Stimulated activated CD4-positive, alpha-beta T cell treated with anti-CD3 and anti-CD28 coated beads, Interleukin-1b, Interleukin-23, amount 100 ng/mL, for 4 hours (primary cell): ENCODE data around the gene TMEM176A.
"Not testable (repeated sequence)": the region's sequence is repeated elsewhere in the genome, so short reads cannot be mapped to it uniquely, and the experiment has no call there.

Experiments used
- DNase-seq, 2 donors: peaks; one replicate each; pipeline ENCODE4 v3.0.0-alpha.2; 2020; ENCODE audit warnings: low read depth in 2 of 2

Gene TMEM176A

DNA sequence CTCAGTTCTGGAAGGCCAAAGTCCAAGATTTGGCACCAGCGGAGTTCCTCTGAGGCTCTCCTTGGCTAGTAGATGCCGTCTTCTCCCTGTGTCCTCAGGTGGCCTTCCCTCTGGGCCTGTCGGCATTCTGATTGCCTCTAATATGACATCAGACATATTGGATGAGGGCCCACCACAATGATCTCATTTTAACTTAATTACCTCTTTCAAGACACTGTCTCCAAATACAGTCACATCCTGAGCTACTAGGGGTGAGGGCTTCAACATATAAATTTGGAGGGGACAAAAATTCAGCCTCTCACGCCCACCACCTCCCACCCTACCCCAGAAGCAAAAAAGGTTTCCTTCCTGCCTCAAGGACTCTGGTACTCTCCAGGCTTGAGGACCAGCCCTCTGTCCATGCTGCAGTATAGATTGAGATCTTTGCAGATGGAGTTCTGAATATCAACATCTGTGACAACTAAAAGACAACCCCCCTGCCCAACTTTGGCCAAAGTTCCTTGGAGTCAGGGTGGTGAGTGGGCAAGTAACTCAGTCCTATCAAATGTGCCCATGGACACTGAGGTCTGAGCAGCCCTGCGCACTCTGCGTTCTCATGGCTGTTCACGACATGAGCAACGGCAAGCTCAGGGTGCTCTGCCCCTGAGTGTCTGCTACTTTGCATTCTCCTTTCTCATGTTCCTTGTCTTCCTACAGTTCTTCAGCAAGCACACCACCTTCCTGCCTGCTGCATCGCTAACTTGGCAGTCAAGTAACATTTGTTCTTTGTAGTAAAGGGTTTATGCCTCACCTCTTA, 11.9 kb upstream of the TMEM176A start:
- no peak for DNase-seq

DNA sequence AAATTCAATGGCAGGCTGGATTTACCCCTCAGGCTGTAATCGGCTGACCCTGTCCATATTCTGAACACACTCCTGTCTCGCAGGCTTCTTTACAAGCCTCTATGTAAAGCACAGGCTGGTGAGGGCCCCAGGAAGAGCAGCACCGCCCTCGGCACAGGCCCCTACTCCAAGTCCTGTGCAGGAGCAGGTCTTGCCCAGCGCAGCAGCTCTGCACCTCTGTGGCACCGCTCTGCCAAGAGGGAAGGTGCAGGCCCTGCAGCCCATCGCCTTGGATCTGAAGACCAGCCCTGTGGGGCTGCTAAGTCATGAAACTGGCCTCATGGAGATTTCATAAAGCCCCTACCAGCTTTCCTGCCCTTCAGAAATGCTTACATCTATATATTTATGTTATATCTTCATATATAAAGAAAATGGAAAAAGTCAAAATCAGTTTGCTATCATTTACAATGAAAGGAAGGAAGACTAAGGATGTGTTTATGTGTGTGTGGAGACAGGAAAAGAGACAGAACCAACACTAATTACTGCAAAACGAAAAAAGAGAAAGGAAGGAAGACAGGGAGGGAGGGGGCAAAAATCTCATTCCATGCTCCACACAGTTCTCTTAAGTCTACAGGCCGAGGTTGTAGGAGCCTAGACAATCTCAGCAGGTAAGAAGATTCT, 10.0 kb upstream of the TMEM176A start:
- DNase-seq = no peak

DNA sequence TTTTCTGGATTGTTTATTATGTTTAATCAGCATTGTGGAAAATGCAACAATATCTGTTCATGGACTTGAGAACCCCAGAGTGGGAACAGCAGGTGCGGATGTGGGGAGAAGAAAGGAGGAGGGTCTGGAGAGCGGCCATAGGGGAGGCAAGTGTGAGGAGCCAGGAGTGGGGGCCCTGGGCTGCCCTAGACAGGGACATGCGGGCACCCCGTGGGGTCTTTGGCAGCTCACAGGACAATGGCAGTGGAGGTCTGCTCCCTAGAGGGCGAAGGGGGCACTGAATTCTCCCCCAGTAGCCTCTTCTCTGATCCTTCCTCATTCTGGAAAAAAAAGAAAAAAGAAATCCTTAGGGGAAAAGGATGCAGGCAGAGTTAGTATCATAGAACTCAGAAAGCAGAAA, 9.3 kb upstream of the TMEM176A start:
- DNase-seq = no peak

DNA sequence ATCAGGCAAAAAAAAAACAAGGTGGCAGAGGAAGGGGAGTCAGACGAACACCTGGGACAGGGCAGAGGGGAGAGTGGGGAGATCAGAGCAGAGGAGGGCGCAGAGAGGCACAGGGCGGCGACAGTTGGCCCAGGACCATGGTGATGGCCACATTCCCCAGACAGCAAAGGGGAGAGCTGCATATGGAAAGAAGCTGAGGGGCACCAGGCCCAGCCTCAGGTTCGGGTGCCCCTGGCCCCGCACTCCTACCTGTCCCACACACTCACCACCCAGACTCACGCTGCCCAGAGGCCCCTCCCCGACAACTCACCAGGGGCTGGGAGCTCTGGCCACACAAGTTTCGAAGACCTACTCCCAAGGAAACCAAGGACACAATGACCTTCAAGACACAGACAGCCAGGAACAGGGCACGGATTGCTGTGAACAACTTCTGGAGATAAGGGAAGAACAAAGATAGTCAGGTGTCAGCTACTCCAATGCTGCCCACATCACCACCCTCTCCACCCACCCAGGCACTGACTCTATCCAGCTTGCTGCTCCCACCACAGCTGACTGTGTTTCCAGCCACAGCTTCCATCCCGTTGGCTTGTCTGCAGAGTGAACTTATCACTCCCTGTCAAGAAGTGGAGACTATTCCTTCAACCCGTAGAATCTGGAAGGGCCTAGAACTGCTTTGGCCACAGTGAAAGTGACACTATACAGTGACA, 8.7 kb upstream of the TMEM176A start:
- DNase-seq = no peak

DNA sequence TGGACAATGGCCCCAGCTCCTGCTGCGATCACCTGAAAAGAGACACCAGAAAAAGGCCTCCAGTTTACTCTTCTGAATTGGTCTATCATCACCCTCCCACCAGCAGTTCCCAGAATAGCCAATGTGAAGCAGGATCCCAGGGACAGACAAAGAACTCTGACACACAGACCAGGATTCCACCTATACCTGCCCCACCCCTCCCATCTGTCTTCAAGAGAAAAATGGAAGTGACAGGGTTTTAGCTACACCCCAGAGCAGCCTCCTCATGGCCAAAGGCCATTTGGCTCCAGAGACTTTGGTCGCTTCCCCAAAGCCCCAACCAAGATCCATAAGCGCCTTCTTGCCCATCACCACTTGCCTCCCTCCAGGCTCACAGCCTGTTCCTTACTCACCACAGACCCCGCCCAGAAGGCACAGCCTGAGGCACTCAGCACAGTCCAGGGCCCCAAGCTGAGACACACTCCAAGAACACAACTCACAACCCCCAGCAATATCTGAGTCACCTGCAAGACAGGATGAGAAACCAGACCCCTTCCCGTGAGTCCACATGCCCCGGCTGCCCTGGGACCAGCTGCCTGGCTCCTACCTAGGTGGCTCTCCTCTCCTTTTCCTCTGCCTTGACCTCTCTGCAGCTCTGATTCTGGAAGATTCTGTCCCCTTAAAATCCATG, 6.9 kb upstream of the TMEM176A start:
- DNase-seq = no peak

DNA sequence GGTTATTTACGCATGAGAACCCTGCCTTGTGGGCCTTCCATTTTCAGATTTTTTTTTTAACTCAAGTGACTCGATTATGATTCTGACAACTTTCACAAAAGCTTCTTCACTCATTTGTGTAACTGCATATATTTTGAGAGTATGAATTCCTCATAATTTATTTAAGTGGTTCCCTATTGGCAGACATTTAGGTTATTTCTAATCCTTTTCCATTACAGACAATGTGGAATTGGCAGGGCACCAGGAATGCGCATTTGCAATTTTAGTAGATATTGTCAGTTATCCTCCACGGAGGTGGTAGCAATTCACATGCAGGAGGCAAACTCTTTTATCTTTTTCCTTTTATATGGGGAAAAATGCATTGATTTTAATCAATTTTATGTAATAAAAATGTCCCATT, 2.9 kb upstream of the TMEM176A start:
- no peak for DNase-seq

DNA sequence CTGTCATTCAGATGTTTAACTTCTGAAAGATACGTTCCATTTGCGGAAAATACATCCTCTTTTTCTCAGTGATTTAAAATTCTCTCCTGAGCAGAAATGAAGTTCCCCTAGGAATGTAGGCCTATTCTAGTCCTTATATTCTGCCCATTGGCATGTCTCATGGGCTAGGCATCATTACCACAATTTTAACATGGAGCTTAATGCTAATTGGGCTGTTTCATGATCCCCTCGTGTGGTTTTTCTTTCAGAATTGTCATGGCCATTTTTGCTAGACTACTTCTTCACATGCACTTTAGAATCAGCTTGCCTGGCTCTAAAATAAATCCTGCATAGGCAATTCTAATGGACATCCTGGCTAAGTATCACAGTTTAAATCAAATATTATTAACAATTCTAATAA, 1.4 kb upstream of the TMEM176A start:
- DNase-seq = no peak

DNA sequence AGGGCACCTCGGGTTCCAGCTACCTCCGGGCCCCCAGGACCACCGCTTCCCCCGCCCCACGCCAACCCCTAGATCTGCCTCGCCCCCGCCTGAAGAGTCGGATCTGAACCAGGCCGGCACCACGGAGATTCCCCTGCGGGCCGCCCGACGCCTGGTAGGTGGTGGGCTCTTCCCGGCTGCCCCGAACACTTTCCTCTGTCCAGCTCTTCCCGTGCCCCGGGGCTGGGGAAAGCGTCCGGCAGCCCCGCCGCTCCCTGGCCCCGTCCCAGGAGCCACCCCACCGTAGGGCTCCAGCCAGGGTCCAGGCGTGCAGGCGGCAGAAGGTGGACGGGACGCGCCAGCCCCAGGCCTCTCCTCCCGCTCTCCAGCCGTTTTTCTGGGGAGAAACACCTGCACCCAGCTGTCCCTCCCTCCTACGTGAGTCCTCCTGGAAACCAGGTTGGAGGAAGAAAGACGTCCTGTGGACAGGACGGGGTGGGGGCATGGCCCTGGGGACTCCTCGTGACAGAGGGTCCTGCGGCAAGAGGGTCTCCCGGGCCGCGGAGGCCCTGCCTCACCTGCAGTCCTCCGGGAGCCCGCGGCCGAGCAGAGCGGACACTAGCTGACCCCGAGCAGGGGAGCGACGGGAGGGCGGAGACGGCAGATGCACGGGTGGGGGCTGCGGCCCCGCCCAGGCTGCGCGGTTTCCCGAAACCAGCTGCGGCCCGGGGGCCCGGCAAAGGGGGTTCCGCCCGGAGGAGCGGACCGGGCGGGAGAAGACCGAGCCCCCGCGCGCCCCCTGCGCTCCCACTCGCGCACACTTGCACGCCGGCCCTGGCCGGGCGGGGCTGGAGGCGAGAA, 608 bp upstream of the TMEM176A start, which contains the start of gene TMEM176B:
Gene TMEM176B (minus strand): TSS at position 624 of the 840 bp plus-strand sequence. CDS start 3,795 bp downstream, outside the sequence.
- no peak for DNase-seq

DNA sequence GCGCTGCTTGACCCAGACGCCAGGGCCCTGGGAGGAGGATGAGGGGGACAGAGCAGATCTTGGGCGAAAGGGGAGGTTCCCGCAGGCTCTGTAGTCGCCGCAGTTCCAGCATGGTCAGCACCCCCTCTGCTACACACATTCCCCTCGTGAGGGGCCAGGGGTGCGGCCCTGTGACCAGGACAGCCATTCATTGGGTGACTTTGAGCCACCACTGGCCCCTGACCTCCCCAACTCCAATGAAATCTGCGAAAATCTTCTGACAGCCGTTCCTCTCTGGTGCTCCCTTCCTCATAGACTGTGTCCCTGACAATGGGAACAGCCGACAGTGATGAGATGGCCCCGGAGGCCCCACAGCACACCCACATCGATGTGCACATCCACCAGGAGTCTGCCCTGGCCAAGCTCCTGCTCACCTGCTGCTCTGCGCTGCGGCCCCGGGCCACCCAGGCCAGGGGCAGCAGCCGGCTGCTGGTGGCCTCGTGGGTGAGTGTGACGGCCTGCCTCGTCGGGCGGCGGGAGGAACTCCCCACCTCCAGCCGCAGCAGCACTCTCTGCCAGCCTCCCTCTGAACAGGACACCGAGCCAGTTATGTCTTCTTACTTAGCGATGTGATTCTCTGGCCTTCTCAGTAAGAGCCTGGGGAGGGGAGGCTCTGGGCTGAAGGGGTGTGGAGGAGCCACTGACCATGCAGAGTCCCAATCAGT, 825 bp downstream of the TMEM176A start:
- DNase-seq = no peak

DNA sequence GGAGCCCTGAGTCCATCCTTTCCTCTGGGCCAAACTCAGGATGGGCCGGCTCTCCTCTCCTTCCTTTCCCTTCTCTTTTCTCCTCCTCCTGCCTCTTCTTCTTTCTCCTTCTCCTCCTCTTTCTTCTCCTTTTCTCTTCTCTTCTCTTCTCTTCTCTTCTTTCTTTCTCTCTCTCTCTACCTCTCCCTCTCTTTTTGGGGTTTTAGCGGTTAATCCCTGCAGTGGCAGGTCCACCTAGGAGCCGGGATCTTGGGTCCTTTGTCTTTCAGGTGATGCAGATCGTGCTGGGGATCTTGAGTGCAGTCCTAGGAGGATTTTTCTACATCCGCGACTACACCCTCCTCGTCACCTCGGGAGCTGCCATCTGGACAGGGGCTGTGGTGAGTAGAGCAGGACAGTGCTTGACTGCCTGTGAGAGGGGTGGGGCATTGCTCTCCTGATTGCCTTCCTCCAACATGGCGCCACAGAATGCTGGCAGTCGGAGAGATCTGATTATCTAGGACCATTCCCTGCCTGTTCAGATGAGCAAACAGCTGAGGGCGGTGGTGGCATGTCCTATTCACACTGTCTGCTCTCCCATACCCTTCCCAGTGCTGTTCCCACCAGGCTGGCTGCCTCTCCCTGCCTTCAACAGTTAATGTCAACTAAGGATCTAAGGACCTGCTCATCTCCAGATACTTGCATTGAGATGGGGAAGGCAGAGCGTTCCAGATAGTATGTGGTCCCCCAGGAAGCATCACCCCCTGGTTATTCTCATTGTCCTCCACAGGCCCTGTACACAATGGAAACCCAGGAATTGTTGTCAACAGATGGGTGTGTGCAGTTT, 1.6 kb downstream of the TMEM176A start:
- no peak for DNase-seq

DNA sequence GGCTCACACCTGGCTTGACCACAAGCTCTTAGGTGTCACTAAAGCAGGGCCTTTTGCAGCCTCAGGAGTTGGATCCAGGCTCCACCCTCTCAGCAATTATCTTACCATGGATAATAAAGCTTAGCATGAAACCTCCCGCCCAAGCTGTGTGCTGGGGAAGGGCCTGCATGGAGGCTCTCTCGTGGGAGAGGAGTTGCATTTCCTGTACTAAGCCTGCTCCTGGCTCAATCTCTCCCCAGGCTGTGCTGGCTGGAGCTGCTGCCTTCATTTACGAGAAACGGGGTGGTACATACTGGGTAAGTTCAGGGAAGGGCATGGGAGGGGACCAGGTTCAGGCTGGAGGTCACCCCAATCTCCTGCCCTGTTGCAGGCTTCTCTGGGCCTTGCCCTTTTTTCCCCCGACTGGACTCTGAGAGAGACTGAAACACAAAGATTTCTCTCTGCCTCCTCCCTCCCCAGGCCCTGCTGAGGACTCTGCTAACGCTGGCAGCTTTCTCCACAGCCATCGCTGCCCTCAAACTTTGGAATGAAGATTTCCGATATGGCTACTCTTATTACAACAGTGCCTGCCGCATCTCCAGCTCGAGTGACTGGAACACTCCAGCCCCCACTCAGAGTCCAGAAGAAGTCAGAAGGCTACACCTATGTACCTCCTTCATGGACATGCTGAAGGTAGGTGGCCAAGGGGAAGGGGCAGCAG, 2.7 kb downstream of the TMEM176A start:
- DNase-seq = no peak

DNA sequence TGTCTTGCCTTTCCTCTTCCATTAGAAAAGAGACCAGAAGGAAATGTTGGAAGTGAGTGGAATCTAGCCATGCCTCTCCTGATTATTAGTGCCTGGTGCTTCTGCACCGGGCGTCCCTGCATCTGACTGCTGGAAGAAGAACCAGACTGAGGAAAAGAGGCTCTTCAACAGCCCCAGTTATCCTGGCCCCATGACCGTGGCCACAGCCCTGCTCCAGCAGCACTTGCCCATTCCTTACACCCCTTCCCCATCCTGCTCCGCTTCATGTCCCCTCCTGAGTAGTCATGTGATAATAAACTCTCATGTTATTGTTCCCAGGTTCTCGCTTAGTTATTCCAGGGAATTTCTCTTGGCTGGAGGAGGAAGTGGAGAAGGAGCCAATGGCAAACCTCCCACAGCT, 4.2 kb downstream of the TMEM176A start:
- DNase-seq = no peak

DNA sequence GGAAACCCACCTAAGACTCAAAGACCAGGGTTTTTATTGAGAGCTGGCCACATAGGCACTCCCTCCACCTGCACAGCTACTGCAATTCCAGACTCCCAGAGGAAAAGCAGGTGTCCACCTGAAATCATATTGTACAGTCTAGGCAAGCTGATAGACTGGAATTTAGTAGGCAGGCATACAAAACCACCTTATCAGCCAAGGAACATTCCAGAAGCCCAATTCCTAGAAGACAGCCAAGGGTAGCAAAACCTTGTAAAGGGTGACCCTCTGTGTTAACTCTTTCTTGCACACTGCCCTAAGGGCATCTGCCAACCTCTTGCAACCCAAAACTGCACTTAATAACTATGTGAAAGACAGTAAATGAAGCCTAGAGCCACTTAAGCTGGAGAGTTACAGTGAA, 5.3 kb downstream of the TMEM176A start:
- DNase-seq = no peak

DNA sequence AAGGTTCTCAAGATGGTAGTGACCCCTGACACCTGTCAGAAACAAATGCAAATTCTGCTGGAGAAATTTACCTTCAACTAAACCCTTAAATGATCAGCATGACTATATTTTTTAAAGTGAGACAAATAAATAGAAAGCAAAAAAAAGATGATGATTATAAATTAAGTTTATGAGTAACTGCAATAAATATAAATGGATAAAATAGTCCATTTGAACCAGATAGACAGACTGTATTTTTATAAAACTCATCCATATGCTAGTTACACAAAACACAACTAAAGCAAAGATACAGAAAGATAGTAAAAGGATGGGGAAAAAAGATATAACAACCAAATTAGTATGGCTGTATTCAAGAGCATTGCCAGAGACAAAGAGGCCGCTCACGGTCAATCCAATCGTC, 5.9 kb downstream of the TMEM176A start:
- DNase-seq = no peak

DNA sequence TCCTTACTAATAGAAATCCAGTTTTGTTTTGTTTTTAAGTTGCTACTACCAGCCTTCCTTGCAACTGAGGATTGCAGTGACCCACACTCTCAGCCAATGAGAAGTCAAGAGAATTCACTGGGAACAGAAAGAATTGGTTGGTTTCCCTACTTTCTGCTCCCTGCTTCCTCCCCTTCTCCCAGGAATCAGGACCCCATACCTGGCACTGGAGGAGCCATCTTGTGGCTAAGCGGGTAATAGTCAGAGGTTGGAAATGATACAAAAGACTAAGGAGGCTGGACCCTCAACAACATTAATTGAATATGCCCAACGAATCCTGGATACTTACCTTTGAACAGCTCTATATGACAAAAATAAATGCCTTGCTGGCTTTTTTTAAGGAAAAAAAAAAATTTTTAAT, 6.3 kb downstream of the TMEM176A start:
- DNase-seq = no peak

DNA sequence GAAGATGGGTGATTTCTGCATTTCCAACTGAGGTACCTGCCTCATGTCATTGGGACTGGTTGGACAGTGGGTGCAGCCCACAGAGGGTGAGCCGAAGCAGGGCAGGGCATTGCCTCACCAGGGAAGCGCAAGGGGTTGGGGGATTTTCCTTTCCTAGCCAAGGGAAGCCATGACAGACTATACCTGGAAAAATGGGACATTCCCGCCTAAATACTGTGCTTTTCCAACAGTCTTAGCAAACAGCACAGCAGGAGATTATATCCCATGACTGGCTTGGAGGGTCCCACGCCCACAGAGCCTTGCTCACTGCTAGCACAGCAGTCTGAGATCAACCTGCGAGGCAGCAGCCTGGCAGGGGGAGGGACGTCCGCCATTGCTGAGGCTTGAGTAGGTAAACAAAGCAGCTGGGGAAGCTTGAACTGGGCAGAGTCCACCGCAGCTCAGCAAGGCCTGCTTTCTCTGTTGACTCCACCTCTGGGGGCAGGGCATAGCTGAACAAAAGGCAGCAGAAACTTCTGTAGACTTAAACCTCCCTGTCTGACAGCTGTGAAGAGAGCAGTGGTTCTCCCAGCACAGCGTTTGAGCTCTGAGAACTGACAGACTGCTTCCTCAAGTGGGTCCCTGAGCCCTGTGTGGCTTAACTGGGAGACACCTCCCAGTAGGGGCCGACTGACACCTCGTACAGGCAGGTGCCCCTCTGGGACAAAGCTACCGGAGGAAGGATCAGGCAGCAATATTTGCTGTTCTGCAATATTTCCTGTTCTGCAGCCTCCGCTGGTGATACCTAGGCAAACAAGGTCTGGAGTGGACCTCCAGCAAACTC, 7.3 kb downstream of the TMEM176A start:
- DNase-seq = not testable (repeated sequence)

DNA sequence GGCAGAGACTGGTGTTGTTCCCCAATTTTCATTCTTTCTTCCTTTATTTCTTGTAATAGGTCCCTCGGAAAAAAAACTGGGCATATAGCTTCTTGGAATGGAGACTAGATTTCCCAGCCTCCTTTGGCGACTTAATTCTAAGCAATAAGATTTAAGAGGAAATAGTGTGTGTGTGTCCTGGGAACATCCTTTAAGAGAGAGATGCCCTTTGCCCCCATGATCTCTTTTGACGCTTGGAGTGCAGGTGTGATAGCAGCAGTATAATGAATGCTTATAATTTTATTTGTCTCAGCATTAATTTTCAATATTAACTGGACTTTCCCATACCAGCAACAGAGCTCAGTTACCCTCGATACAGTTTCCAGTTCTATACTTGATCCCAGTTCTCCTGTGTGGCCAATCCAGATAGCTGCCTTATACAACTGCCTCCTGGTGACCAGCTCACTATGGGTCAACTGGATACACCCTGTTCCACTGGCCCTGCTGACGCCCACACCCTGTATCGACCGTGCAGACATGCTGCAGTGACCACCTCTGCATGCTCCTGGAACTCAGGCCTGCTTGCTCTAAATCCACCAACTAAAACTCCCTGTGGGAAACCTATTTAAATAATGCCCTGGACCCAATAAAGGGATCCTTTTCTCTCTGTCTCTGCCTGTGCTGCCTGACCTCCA, 13.9 kb downstream of the TMEM176A start:
- DNase-seq = no peak

DNA sequence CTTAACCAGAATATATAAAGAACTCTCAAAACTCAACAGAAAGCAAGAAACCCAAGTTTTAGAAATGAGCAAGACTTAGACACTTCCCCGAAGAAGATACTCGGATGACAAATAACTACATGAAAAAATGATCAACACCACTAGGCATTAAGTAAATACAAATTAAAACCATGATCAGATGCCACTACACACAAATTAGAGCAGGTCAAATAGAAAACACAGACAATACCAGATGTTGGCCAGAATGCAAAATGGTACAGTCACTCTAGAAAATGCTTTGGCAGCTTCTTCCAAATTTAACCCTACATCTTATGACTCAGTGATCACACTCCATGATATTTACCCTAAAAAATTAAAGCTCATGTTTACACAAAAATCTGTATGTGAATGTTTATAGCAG, 18.4 kb downstream of the TMEM176A start:
- no peak for DNase-seq
